ENCODE results near the gene MED17.

GRCh38 chr11:93857413-93858120 lies 73.5 kb downstream of the MED17 start:
- TF ChIP-seq CTCF (conservative IDR thresholded peaks at IDR 0.05; ENCODE audit: low read depth, low read length) (no peak), EZH2 (IDR thresholded peaks at IDR 0.05; ENCODE audit: borderline replicate concordance, low read depth, low read length, poor library complexity, severe bottlenecking) (no peak)
